NCI-H510A (cell line): Measurements from ENCODE around the gene KCNJ14.

ENCODE experiments used
- DNase-seq: peaks from one replicate; lab custom pipeline; 2025; lab: John Stamatoyannopoulos, UW

Gene KCNJ14

DNA sequence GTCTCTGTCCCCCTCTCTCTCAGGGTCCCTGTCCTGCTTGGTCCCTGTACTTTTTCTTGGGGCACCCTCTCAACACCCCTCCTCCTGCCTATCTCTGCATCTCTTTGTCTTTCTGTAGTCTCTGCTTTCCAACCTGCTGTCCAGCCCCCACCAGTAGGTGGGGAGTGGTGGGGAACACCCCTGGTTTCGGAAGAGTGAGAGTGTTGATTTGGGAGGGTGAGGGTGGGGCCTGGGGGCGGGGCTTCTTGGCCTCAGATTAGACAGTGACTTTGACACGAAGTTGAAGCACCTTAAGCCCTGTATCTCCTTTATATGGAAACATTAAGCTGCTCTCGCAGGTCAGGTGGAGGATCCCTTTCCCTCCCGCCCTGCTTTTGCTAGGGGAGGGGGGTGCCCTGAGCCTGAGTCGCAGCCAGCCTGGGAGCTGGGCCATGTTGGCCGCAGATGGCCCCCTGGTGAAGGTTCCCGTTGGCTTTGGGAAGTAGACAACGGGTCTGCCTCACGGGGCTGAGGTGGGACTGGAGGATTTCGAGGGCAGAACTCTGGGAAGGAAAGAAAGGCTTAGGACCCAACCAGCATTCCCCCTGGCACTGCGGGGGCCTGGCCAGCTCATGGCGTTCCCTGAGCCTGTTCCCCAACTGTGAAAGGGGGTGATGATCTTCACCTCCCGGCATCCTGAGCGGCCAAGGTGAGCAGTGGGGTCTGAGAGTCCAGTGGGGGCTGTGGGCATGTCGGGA lies at the start of gene KCNJ14:
KCNJ14 (plus strand) TSS at position 404 of the 737 bp plus-strand sequence. CDS start 6,151 bp downstream, outside the sequence.
- DNase-seq = no peak

GRCh38 chr19:48405850-48406249 lies 49.5 kb upstream of the KCNJ14 start:
- DNase-seq = no peak

DNA sequence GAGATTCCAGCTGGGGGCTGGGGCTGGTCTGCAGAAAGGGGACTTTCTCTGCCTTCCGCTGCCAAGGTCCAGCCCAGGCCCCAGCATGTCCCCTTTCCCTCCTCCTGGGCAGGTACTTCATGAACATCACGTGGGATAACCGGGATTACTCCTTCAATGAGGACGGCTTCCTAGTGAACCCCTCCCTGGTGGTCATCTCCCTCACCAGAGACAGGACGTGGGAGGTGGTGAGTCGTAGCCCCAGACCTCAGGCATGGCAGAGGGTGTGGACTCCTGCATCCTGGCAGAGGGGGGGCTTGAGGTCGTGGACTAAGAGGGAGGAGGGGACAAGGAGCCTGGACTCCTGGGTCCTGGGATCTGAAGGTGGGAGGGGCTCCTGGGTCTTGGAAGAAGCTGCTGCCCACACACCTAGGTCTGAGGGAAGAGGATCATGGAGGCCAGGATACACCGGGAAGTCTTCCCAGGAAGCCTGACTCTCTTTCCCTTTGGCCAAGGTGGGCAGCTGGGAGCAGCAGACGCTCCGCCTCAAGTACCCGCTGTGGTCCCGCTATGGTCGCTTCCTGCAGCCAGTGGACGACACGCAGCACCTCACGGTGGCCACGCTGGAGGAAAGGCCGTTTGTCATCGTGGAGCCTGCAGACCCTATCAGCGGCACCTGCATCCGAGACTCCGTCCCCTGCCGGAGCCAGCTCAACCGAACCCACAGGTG lies 41.3 kb upstream of the KCNJ14 start:
- DNase-seq = no peak

DNA sequence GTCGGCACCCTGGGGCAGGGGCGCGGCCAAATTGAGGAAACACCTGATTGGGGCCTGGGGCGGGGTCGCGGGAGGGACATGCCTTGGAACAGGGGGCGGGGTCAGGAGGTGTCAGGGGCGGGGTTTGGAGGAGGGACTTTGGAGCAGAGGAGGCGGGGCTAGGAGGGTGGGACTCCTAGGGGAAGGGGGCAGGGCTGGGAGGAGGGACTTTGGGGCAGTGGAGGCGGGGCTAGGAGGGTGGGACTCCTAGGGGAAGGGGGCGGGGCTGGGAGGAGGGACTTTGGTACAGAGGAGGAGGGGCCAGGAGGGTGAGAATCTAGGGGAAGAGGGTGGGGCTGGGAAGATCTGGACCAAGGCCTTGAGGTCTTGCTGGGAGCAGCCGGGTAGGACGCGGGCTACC lies 40.0 kb upstream of the KCNJ14 start:
- DNase-seq = no peak

DNA sequence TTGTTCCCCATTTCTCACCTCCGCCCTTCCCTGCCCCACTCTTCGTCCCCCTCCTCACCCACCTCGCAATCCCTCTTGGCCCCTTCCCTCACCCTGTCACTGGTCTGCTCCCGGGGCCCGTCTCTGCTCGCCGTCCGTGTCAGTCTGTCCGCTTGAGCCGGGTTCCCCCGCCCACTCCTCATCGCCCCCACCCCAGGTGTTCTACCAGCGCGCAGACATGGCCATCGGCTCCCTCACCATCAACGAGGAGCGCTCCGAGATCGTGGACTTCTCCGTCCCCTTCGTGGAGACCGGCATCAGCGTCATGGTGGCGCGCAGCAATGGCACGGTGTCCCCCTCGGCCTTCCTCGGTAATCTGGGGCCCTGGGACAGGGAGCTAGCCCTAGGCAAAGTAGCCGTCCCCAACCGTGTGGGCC lies 39.6 kb upstream of the KCNJ14 start:
- no peak for DNase-seq

DNA sequence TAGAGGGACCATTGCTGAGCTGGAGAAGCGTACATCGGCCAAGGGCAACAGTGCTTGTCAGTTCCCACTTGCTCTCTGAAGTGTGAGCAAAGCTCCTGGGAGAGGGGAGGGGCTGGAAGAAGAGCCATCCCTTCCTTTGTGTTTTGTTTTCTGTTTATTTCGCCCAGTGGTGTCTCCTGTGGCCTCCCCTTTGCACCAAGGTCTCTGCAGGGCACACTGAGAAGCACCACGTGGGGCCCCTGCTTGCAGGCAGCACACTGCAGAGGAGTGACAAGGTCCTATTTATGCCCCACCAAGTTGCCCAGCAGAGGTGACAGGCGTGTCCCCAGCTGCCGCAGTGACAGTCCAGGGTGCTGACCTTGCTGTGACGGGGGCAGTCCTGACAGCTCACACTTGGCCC lies 38.0 kb upstream of the KCNJ14 start:
- no peak for DNase-seq

GRCh38 chr19:48418317-48419064 lies 36.9 kb upstream of the KCNJ14 start:
- DNase-seq = no peak

GRCh38 chr19:48419158-48419920 lies 36.0 kb upstream of the KCNJ14 start:
- DNase-seq = no peak

GRCh38 chr19:48421548-48421947 lies 33.8 kb upstream of the KCNJ14 start:
- DNase-seq = no peak

DNA sequence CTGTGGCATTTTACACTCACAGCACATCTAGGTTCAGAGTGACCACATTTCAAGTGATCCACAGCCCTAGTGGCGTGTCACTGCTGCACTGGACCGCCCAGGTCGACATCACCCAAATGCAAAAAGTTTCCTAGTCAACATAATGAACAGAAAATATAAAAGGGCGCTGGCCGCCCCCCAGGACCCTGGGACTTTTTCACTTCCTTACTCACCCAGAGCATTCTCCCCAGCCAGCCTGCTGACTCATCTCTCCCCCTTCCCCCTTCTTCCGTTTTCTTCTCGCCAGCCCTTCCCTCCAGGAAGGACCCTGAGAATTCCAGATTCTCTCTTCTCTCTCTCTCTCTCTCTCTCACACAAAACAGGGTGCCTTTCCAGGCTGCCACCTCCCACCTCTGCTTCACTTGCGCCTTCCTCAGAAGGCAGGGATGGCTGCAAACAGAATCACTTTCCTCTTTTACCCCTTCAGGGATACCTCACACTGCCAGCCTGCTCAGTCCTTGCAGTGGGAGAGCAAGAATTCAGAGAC lies 30.6 kb upstream of the KCNJ14 start:
- no peak for DNase-seq

- DNase-seq = no peak
Observed at GRCh38 chr19:48428670-48429069, 26.7 kb upstream of the KCNJ14 start.

DNA sequence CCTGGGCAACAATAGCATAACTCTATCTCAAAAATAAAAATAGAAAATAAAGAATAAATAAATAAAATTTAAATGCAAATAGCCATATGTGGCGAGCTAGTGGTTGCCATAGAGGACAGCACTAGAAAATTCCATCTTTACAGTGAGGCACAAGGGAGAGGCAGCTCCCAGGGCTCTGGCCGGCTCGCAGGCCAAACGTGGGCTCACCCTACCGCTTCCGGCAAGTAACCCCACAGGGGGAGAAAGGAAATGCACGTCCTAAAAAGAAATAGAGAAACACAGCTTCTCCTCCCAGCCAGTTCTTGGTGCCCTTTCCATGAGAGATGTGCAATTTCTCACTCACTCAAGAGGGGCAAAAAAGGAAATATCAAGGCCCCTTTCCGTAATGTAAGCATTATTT lies 22.0 kb upstream of the KCNJ14 start:
- DNase-seq = no peak

GRCh38 chr19:48436586-48436985 lies 18.8 kb upstream of the KCNJ14 start:
- no peak for DNase-seq

- DNase-seq = no peak
Observed at GRCh38 chr19:48441360-48442050, 13.9 kb upstream of the KCNJ14 start.

- no peak for DNase-seq
Observed at GRCh38 chr19:48442116-48443035, 13.0 kb upstream of the KCNJ14 start.

DNA sequence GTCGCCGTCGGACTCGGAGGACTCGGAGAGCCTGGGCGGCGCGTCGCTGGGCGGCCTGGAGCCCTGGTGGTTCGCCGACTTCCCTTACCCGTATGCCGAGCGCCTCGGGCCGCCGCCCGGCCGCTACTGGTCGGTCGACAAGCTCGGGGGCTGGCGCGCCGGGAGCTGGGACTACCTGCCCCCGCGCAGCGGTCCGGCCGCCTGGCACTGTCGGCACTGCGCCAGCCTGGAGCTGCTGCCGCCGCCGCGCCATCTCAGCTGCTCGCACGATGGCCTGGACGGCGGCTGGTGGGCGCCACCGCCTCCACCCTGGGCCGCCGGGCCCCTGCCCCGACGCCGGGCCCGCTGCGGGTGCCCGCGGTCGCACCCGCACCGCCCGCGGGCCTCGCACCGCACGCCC lies 12.1 kb upstream of the KCNJ14 start:
- no peak for DNase-seq

DNA sequence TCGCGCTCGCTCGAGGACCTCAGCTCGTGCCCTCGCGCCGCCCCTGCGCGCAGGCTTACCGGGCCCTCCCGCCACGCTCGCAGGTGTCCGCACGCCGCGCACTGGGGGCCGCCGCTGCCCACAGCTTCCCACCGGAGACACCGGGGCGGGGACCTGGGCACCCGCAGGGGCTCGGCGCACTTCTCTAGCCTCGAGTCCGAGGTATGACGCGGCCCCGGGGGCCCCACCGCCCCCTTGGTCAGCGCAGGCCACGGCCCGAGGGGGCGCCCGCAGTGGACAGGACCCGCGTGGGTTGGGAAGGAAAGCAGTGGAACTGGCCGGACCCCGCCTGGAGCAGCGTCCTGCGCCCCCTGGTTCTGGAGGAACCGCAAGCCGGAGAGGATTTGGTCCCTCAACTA lies 11.6 kb upstream of the KCNJ14 start:
- DNase-seq = no peak

DNA sequence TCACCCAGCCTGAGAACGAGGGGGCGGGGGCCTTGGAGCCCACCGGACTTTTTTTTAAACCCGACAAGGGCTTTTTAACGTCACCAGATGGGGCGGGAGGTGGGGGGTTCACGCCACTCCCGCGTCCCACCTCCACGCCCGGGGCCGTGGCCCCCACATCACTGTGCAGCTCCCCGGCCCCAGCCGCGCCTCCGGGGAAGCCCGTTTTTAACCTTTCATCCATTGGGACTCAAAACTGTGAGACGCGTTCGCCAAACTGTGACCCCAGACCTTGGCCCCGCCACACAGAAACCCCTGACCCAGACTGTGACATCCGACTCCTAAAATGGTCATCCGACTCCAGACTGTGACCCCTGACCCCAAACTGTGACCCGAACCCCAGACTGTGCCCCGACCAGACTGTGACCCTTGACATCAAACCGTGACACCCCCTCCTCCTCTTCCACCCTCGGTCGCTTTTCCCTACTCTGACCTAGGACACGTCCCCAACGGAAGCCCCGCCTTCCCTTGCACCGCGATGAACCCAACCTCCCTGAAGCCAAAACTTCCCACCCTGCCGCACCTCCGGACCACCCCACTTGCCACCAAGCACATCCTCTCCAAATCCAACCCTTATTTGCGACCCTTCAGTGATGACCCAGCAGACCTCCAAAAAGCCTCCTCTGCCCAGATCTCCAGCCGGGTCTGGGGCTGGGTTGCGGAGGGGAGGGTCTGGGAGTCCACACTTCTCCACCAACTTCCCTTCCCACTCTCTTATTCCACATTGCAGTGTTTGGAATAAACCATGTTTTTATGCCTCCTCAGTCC lies 11.0 kb upstream of the KCNJ14 start:
- no peak for DNase-seq

- DNase-seq = no peak
Observed at GRCh38 chr19:48444936-48445200, 10.5 kb upstream of the KCNJ14 start.

DNA sequence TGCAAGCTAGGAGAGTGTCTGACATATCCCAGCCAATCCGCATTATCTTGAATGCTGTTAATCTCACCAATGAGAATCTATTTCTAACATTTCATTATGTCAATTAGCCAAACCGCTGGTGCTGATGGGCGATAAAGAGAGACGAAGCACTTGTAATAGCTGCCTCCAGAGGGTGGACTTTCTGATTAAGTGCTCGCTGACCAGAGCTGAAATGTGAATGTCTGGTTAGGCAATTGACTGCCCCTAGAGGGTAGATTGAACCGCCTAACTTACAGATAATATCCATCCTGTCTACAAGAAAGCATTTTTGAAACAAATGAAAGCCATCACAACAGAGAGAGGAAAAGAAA lies 10.1 kb upstream of the KCNJ14 start:
- DNase-seq = peak; percentile 73
